ENCODE measurements around the gene PDE9A. TPM values are rescaled to one million over a fixed set of nuclear protein-coding genes. Genes with fewer than 3 reads are reported as not detected.

PDE9A gene
- total RNA-seq, 2 donors from 2014 or later = 45.9 to 62.4 TPM

GRCh38 chr21:42677339-42678321 is 24.2 kb downstream of the PDE9A start:
- Histone ChIP-seq H3K36me3 (ENCODE audit: control insufficient read depth, insufficient read depth, low read length) (peaks cover 27% of the 10 kb centered on the region), H3K27ac (ENCODE audit: low read depth, low read length) (peak overlapping the region; percentile 26), H3K4me3 (ENCODE audit: low read length) (no peak overlapping the region), H3K4me1 (ENCODE audit: control insufficient read depth, insufficient read depth, low read length) (peaks cover 3% of the 10 kb centered on the region), H3K9ac (ENCODE audit: extremely low read depth, low read length, poor library complexity, severe bottlenecking) (no peak overlapping the region), H3K9me3 (ENCODE audit: control insufficient read depth, low read length) (no peaks in the 10 kb centered on the region), H3K27me3 (ENCODE audit: control insufficient read depth, insufficient read depth, low read length, poor library complexity, severe bottlenecking) (no peaks in the 10 kb centered on the region)
- Mint-ChIP-seq H3K9me3 (no peaks in the 10 kb centered on the region), H3K27me3 (ENCODE audit: insufficient read depth) (no peaks in the 10 kb centered on the region), H3K36me3 (ENCODE audit: low read depth) (peaks cover 34% of the 10 kb centered on the region), H3K4me3 (no peak overlapping the region), H3K4me1 (peaks cover 21% of the 10 kb centered on the region), H3K27ac (no peak overlapping the region)
- 88 to 93% methylated on average over 18 to 20 of the region's 20 CpGs for WGBS, 2 experiments (ENCODE audit: insufficient coverage in 1 of 2, insufficient read length in 1 of 2)
- no peak for TF ChIP-seq CTCF (conservative IDR thresholded peaks at IDR 0.05)
- no peak for DNase-seq

GRCh38 chr21:42678618-42679295 is 25.3 kb downstream of the PDE9A start:
- no peak overlapping the region for H3K27ac ChIP-seq (ENCODE audit: low read depth, low read length)
- TF ChIP-seq CTCF (conservative IDR thresholded peaks at IDR 0.05) = no peak
- Mint-ChIP-seq H3K27me3 (ENCODE audit: insufficient read depth) (no peaks in the 10 kb centered on the region), H3K36me3 (ENCODE audit: low read depth) (peaks cover 37% of the 10 kb centered on the region), H3K4me1 (peaks cover 11% of the 10 kb centered on the region), H3K4me3 (no peak overlapping the region), H3K27ac (no peak overlapping the region), H3K9me3 (no peaks in the 10 kb centered on the region)
- H3K4me3 ChIP-seq (ENCODE audit: low read length) = no peak overlapping the region
- H3K36me3 ChIP-seq (ENCODE audit: control insufficient read depth, insufficient read depth, low read length) = peaks cover 29% of the 10 kb centered on the region
- H3K27me3 ChIP-seq (ENCODE audit: control insufficient read depth, insufficient read depth, low read length, poor library complexity, severe bottlenecking) = no peaks in the 10 kb centered on the region
- no peak for DNase-seq
- no peaks in the 10 kb centered on the region for H3K9me3 ChIP-seq (ENCODE audit: control insufficient read depth, low read length)
- H3K4me1 ChIP-seq (ENCODE audit: control insufficient read depth, insufficient read depth, low read length) = no peaks in the 10 kb centered on the region
- no peak overlapping the region for H3K9ac ChIP-seq (ENCODE audit: extremely low read depth, low read length, poor library complexity, severe bottlenecking)
- 91% methylated on average over 22 to 23 of the region's 23 CpGs for WGBS, 2 experiments (ENCODE audit: insufficient coverage in 1 of 2, insufficient read length in 1 of 2)

- Mint-ChIP-seq H3K36me3 (ENCODE audit: low read depth) (peaks cover 44% of the 10 kb centered on the region), H3K4me1 (peaks cover 3% of the 10 kb centered on the region), H3K9me3 (no peaks in the 10 kb centered on the region), H3K27ac (peak overlapping the region; percentile 68), H3K4me3 (no peak overlapping the region), H3K27me3 (ENCODE audit: insufficient read depth) (no peaks in the 10 kb centered on the region)
- H3K9ac ChIP-seq (ENCODE audit: extremely low read depth, low read length, poor library complexity, severe bottlenecking) = no peak overlapping the region
- no peaks in the 10 kb centered on the region for H3K4me1 ChIP-seq (ENCODE audit: control insufficient read depth, insufficient read depth, low read length)
- H3K27ac ChIP-seq (ENCODE audit: low read depth, low read length) = no peak overlapping the region
- H3K4me3 ChIP-seq (ENCODE audit: low read length) = no peak overlapping the region
- WGBS, 2 experiments (ENCODE audit: insufficient coverage in 1 of 2, insufficient read length in 1 of 2) = 95 to 97% methylated on average over 5 to 22 of the region's 22 CpGs
- DNase-seq = peak; percentile 80
- H3K27me3 ChIP-seq (ENCODE audit: control insufficient read depth, insufficient read depth, low read length, poor library complexity, severe bottlenecking) = no peaks in the 10 kb centered on the region
- H3K9me3 ChIP-seq (ENCODE audit: control insufficient read depth, low read length) = no peaks in the 10 kb centered on the region
- TF ChIP-seq CTCF (conservative IDR thresholded peaks at IDR 0.05) = peak; percentile 71
- peaks cover 36% of the 10 kb centered on the region for H3K36me3 ChIP-seq (ENCODE audit: control insufficient read depth, insufficient read depth, low read length)
Measured at GRCh38 chr21:42679319-42680057, 26.1 kb downstream of the PDE9A start.
